Neural progenitor cell (in vitro differentiated cells): Measurements from ENCODE around the gene KCNQ1. TPM values are rescaled to one million over a fixed set of nuclear protein-coding genes. Genes with fewer than 3 reads are reported as not detected.

Experiments used
- DNase-seq: peaks from one replicate; pipeline ENCODE4 v3.0.0-alpha.2; 2016; ENCODE audit warnings: low spot score
- H2AFZ ChIP-seq: fragments of 200-600 bp; sonication (generic); replicated peaks from 2 replicates; pipeline ENCODE4 v1.6.1; 2016; ENCODE audit warnings: antibody characterized with exemption
- H3F3A ChIP-seq: fragments of 200-600 bp; sonication (generic); 2 replicates; pipeline ENCODE4 v1.6.1; 2016; ENCODE audit warnings: antibody characterized with exemption, low read depth
- H3K27ac ChIP-seq: fragments of 200-600 bp; sonication (generic); 2 replicates; pipeline ENCODE4 v1.5.1; 2016; ENCODE audit warnings: mild to moderate bottlenecking
- H3K27me3 ChIP-seq: fragments of 200-600 bp; sonication (generic); 2 replicates; pipeline ENCODE4 v1.6.1; 2016; ENCODE audit warnings: mild to moderate bottlenecking, moderate library complexity
- H3K36me3 ChIP-seq: fragments of 200-600 bp; sonication (generic); 2 replicates; pipeline ENCODE4 v1.5.1; 2016
- H3K4me1 ChIP-seq: fragments of 200-600 bp; sonication (generic); 2 replicates; pipeline ENCODE4 v1.6.1; 2016; ENCODE audit warnings: mixed run types
- H3K4me2 ChIP-seq: fragments of 200-600 bp; sonication (generic); 2 replicates; pipeline ENCODE4 v1.6.1; 2016
- H3K4me3 ChIP-seq: fragments of 200-600 bp; sonication (generic); 2 replicates; pipeline ENCODE4 v1.5.1; 2016
- H3K79me2 ChIP-seq: fragments of 200-600 bp; sonication (generic); 2 replicates; pipeline ENCODE4 v1.6.1; 2016; ENCODE audit warnings: low read depth
- H3K9ac ChIP-seq: fragments of 200-600 bp; sonication (generic); 2 replicates; pipeline ENCODE4 v1.6.1; 2016
- H3K9me3 ChIP-seq: fragments of 200-600 bp; sonication (generic); 2 replicates; pipeline ENCODE4 v1.5.1; 2016; ENCODE audit warnings: low read depth
- H4K20me1 ChIP-seq: fragments of 200-600 bp; sonication (generic); 2 replicates; pipeline ENCODE4 v1.6.1; 2016; ENCODE audit warnings: low read depth
- H3K27ac Mint-ChIP-seq: 3 replicates; pipeline ENCODE4 v1.8.0; 2021; ENCODE audit warnings: mixed read lengths
- H3K27me3 Mint-ChIP-seq: 2 replicates; pipeline ENCODE4 v1.8.0; 2022; ENCODE audit warnings: low read depth, mild to moderate bottlenecking, inconsistent platforms, moderate library complexity, mixed read lengths; ENCODE audit not compliant: insufficient read depth
- H3K36me3 Mint-ChIP-seq: 3 replicates; pipeline ENCODE4 v1.8.0; 2021; ENCODE audit warnings: mixed read lengths
- H3K4me1 Mint-ChIP-seq: 3 replicates; pipeline ENCODE4 v1.8.0; 2021; ENCODE audit warnings: mixed read lengths
- H3K4me3 Mint-ChIP-seq: 3 replicates; pipeline ENCODE4 v1.8.0; 2021; ENCODE audit warnings: mild to moderate bottlenecking, moderate library complexity, mixed read lengths
- H3K9me3 Mint-ChIP-seq: 3 replicates; pipeline ENCODE4 v1.8.0; 2020; ENCODE audit warnings: mixed read lengths
- EZH2 ChIP-seq: fragments of 200-600 bp; sonication (generic); IDR thresholded peaks from 2 replicates; pipeline ENCODE4 v1.6.1; 2017; ENCODE audit warnings: antibody characterized with exemption, mild to moderate bottlenecking, moderate library complexity
- EZH2phosphoT487 ChIP-seq: fragments of 200-600 bp; sonication (generic); IDR thresholded peaks from 2 replicates; pipeline ENCODE4 v1.6.1; 2017; ENCODE audit warnings: antibody characterized with exemption
- total RNA-seq: library from RNA; depleted of rRNA; stranded (reverse); fragments of >200 nt; gene quantifications from 2 replicates; pipeline ENCODE4 v1.2.3, GENCODE V29; 2015; ENCODE audit warnings: low replicate concordance
- TF ChIP-seq, protein P1 (sequence below): fragments of 200-600 bp; sonication (generic); IDR thresholded peaks from 2 replicates; pipeline ENCODE4 v1.5.1; 2017; ENCODE audit warnings: antibody characterized with exemption, mild to moderate bottlenecking

KCNQ1 gene
- total RNA-seq, 1 donor from 2014 or later: 0.11 TPM

- Histone ChIP-seq H3K4me3 (no peak overlapping the region), H3K9me3 (peaks cover 7% of the 10 kb centered on the region), H3K79me2 (no peaks in the 10 kb centered on the region), H3K4me1 (no peaks in the 10 kb centered on the region), H3K27ac (no peak overlapping the region), H3F3A (no peaks in the 10 kb centered on the region), H3K9ac (no peak overlapping the region), H3K4me2 (no peak overlapping the region), H4K20me1 (no peaks in the 10 kb centered on the region), H2AFZ (no peak overlapping the region), H3K36me3 (no peaks in the 10 kb centered on the region), H3K27me3 (peaks cover 35% of the 10 kb centered on the region)
- peaks cover 11% of the 10 kb centered on the region for H3K27me3 Mint-ChIP-seq
- no peak for DNase-seq
- peak overlapping the region; percentile 70 for H3K27ac Mint-ChIP-seq
- H3K36me3 Mint-ChIP-seq: no peaks in the 10 kb centered on the region
- H3K4me1 Mint-ChIP-seq: no peaks in the 10 kb centered on the region
- TF ChIP-seq EZH2phosphoT487 (no peak), EZH2 (no peak)
- TF ChIP-seq, protein P1, sequence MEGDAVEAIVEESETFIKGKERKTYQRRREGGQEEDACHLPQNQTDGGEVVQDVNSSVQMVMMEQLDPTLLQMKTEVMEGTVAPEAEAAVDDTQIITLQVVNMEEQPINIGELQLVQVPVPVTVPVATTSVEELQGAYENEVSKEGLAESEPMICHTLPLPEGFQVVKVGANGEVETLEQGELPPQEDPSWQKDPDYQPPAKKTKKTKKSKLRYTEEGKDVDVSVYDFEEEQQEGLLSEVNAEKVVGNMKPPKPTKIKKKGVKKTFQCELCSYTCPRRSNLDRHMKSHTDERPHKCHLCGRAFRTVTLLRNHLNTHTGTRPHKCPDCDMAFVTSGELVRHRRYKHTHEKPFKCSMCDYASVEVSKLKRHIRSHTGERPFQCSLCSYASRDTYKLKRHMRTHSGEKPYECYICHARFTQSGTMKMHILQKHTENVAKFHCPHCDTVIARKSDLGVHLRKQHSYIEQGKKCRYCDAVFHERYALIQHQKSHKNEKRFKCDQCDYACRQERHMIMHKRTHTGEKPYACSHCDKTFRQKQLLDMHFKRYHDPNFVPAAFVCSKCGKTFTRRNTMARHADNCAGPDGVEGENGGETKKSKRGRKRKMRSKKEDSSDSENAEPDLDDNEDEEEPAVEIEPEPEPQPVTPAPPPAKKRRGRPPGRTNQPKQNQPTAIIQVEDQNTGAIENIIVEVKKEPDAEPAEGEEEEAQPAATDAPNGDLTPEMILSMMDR: no peak
- peaks cover 14% of the 10 kb centered on the region for H3K9me3 Mint-ChIP-seq
- no peak overlapping the region for H3K4me3 Mint-ChIP-seq
Measured at GRCh38 chr11:2762031-2762380, 317.2 kb downstream of the KCNQ1 start.

DNA sequence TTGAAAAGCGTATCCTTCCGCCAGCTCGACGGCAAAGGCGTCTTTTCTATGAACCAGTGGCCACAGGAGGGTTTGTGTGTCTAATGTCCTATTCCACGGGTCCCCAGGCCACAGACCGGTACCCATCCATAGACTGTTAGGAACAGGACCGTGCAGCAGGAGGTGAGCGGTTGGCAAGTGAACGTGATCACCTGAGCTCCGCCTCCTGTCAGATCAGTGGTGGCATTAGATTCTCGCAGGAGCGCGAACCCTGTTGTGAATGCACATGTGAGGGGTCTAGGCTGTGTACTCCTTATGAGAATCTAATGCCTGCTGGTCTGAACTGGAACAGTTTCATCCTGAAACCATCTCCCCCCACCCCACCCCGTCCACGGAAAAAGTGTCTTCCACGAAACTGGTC lies 317.6 kb downstream of the KCNQ1 start:
- Histone ChIP-seq H3K9me3 (peaks cover 3% of the 10 kb centered on the region), H3F3A (no peaks in the 10 kb centered on the region), H3K79me2 (no peaks in the 10 kb centered on the region), H3K27me3 (peaks cover 35% of the 10 kb centered on the region), H4K20me1 (no peaks in the 10 kb centered on the region), H3K9ac (no peak overlapping the region), H3K4me3 (no peak overlapping the region), H3K36me3 (no peaks in the 10 kb centered on the region), H3K4me2 (no peak overlapping the region), H2AFZ (no peak overlapping the region), H3K4me1 (no peaks in the 10 kb centered on the region), H3K27ac (no peak overlapping the region)
- DNase-seq: no peak
- Mint-ChIP-seq H3K36me3 (no peaks in the 10 kb centered on the region), H3K4me3 (no peak overlapping the region), H3K9me3 (peaks cover 12% of the 10 kb centered on the region), H3K27me3 (peaks cover 11% of the 10 kb centered on the region), H3K27ac (peak overlapping the region; percentile 70), H3K4me1 (no peaks in the 10 kb centered on the region)
- TF ChIP-seq EZH2phosphoT487: no peak
- TF ChIP-seq, protein P1: no peak
- TF ChIP-seq EZH2: no peak

- no peak overlapping the region for H2AFZ ChIP-seq
- H3K4me3 ChIP-seq: no peak overlapping the region
- no peak overlapping the region for H3K9ac ChIP-seq
- H3K4me3 Mint-ChIP-seq: no peak overlapping the region
- H3K27me3 Mint-ChIP-seq: peaks cover 9% of the 10 kb centered on the region
- TF ChIP-seq EZH2phosphoT487: no peak
- TF ChIP-seq, protein P1: no peak
- no peak for TF ChIP-seq EZH2
- no peaks in the 10 kb centered on the region for H3K4me1 ChIP-seq
- H3K4me1 Mint-ChIP-seq: no peaks in the 10 kb centered on the region
- no peak overlapping the region for H3K27ac Mint-ChIP-seq
- no peaks in the 10 kb centered on the region for H3K9me3 Mint-ChIP-seq
- no peak overlapping the region for H3K4me2 ChIP-seq
- H4K20me1 ChIP-seq: no peaks in the 10 kb centered on the region
- no peaks in the 10 kb centered on the region for H3K36me3 Mint-ChIP-seq
- peaks cover 42% of the 10 kb centered on the region for H3K27me3 ChIP-seq
- no peaks in the 10 kb centered on the region for H3K79me2 ChIP-seq
- no peaks in the 10 kb centered on the region for H3K36me3 ChIP-seq
- no peaks in the 10 kb centered on the region for H3K9me3 ChIP-seq
- no peak overlapping the region for H3K27ac ChIP-seq
- no peak for DNase-seq
- no peaks in the 10 kb centered on the region for H3F3A ChIP-seq
Measured at GRCh38 chr11:2763984-2764383, 319.2 kb downstream of the KCNQ1 start.
